ENCODE results near the gene NOXRED1.
A peak's percentile ranks its signal among the peaks of the same experiment; 100 is the strongest.

Gene NOXRED1

GRCh38 chr14:77406718-77407117, 16.6 kb downstream of the NOXRED1 start:
- CTCF ChIA-PET, result interaction anchor here (0.6 kb wide), 1 partner anchor 77 kb away, joined by 3 read pairs; no protein-coding TSS in a partner anchor
- POLR2A ChIA-PET, result interaction anchor here (1.0 kb wide), 1 partner anchor 30 kb away, joined by 3 read pairs; the partner anchor contains the start of genes SAMD15 and TMED8

GRCh38 chr14:77406086-77406485, 17.2 kb downstream of the NOXRED1 start:
- TF ChIP-seq L3MBTL2 (conservative IDR thresholded peaks at IDR 0.05) (no peak), HDGF (IDR thresholded peaks at IDR 0.05; ENCODE audit: borderline replicate concordance) (no peak), TARDBP (IDR thresholded peaks at IDR 0.05) (no peak), NFRKB (IDR thresholded peaks at IDR 0.05) (no peak), FOXA1 (IDR thresholded peaks at IDR 0.05) (no peak), FOXM1 (IDR thresholded peaks at IDR 0.05; ENCODE audit: borderline replicate concordance) (no peak), CTBP1 (IDR thresholded peaks at IDR 0.05; ENCODE audit: borderline replicate concordance) (no peak), SUZ12 (IDR thresholded peaks at IDR 0.05) (no peak), PKNOX1 (IDR thresholded peaks at IDR 0.05) (no peak), ZNF384 (IDR thresholded peaks at IDR 0.05) (no peak), SP1 (IDR thresholded peaks at IDR 0.05) (no peak), BHLHE40 (IDR thresholded peaks at IDR 0.05; ENCODE audit: borderline replicate concordance) (no peak), ELF4 (IDR thresholded peaks at IDR 0.05) (no peak), ARNT (IDR thresholded peaks at IDR 0.05) (no peak), FOXK2 (IDR thresholded peaks at IDR 0.05) (no peak), LEF1 (IDR thresholded peaks at IDR 0.05; ENCODE audit: borderline replicate concordance) (no peak)
- POLR2A ChIA-PET, result interaction anchor here (1.0 kb wide), 1 partner anchor 29 kb away, joined by 3 read pairs; the partner anchor contains the start of genes SAMD15 and TMED8
- CTCF ChIA-PET, result no interaction called here
- no peak for DNase-seq (ENCODE audit: extremely low spot score)

More at GRCh38 chr14:77406718-77407117, 16.6 kb downstream of the NOXRED1 start:
- no peak for TF ChIP-seq ELF4 (IDR thresholded peaks at IDR 0.05)
- no peak for DNase-seq (ENCODE audit: extremely low spot score)

GRCh38 chr14:77403768-77404167, 19.6 kb downstream of the NOXRED1 start:
- TF ChIP-seq HDGF (IDR thresholded peaks at IDR 0.05; ENCODE audit: borderline replicate concordance) (no peak), ZNF384 (IDR thresholded peaks at IDR 0.05) (no peak), NFRKB (IDR thresholded peaks at IDR 0.05) (no peak), ARNT (IDR thresholded peaks at IDR 0.05) (no peak), FOXA1 (IDR thresholded peaks at IDR 0.05) (no peak)
- ChIA-PET POLR2A (no interaction called here), CTCF (no interaction called here)

GRCh38 chr14:77400216-77400615, 23.1 kb downstream of the NOXRED1 start:
- POLR2A ChIA-PET, result no interaction called here
- TF ChIP-seq SP1 (IDR thresholded peaks at IDR 0.05) (no peak), CTBP1 (IDR thresholded peaks at IDR 0.05; ENCODE audit: borderline replicate concordance) (no peak), ZNF384 (IDR thresholded peaks at IDR 0.05) (no peak), ARNT (IDR thresholded peaks at IDR 0.05) (no peak), BHLHE40 (IDR thresholded peaks at IDR 0.05; ENCODE audit: borderline replicate concordance) (no peak), TARDBP (IDR thresholded peaks at IDR 0.05) (no peak), LEF1 (IDR thresholded peaks at IDR 0.05; ENCODE audit: borderline replicate concordance) (no peak), HDGF (IDR thresholded peaks at IDR 0.05; ENCODE audit: borderline replicate concordance) (no peak), FOXM1 (IDR thresholded peaks at IDR 0.05; ENCODE audit: borderline replicate concordance) (no peak), NFRKB (IDR thresholded peaks at IDR 0.05) (no peak), FOXA1 (IDR thresholded peaks at IDR 0.05) (no peak), ELF4 (IDR thresholded peaks at IDR 0.05) (no peak), FOXK2 (IDR thresholded peaks at IDR 0.05) (no peak)
- DNase-seq (ENCODE audit: extremely low spot score), result no peak
- CTCF ChIA-PET, result no interaction called here

More at GRCh38 chr14:77403768-77404167, 19.6 kb downstream of the NOXRED1 start:
- no peak for DNase-seq (ENCODE audit: extremely low spot score)

- DNase-seq (ENCODE audit: extremely low spot score), result no peak
- ChIA-PET POLR2A (no interaction called here), CTCF (no interaction called here)
- TF ChIP-seq SUZ12 (IDR thresholded peaks at IDR 0.05), result no peak
- no peak for TF ChIP-seq NFRKB (IDR thresholded peaks at IDR 0.05)
- no peak for TF ChIP-seq FOXM1 (IDR thresholded peaks at IDR 0.05; ENCODE audit: borderline replicate concordance)
- TF ChIP-seq TARDBP (IDR thresholded peaks at IDR 0.05), result no peak
- no peak for TF ChIP-seq BHLHE40 (IDR thresholded peaks at IDR 0.05; ENCODE audit: borderline replicate concordance)
- no peak for TF ChIP-seq ELF4 (IDR thresholded peaks at IDR 0.05)
- no peak for TF ChIP-seq FOXK2 (IDR thresholded peaks at IDR 0.05)
- TF ChIP-seq L3MBTL2 (conservative IDR thresholded peaks at IDR 0.05), result no peak
- no peak for TF ChIP-seq PKNOX1 (IDR thresholded peaks at IDR 0.05)
Measured at GRCh38 chr14:77390188-77390587, 33.1 kb downstream of the NOXRED1 start.

GRCh38 chr14:77378701-77379100, 44.6 kb downstream of the NOXRED1 start:
- CTCF ChIA-PET, result no interaction called here
- no peak for DNase-seq (ENCODE audit: extremely low spot score)
- TF ChIP-seq TARDBP (IDR thresholded peaks at IDR 0.05) (no peak), FOXK2 (IDR thresholded peaks at IDR 0.05) (no peak), SUZ12 (IDR thresholded peaks at IDR 0.05) (no peak), L3MBTL2 (conservative IDR thresholded peaks at IDR 0.05) (no peak), FOXA1 (IDR thresholded peaks at IDR 0.05) (no peak)
- POLR2A ChIA-PET, result no interaction called here

GRCh38 chr14:77377502-77377844, 45.9 kb downstream of the NOXRED1 start:
- no peak for DNase-seq (ENCODE audit: extremely low spot score)
- CTCF ChIA-PET, result interaction anchor here (0.5 to 0.6 kb wide), 2 partner anchors 82 to 198 kb away, joined by 3 read pairs; no protein-coding TSS in a partner anchor
- POLR2A ChIA-PET, result interaction anchor here (0.5 to 2.2 kb wide), 16 partner anchors 9 to 143 kb away, joined by 3 to 23 read pairs (median 4); partner anchors contain the start of genes AHSA1, GSTZ1, POMT2 and VIPAS39
- TF ChIP-seq L3MBTL2 (conservative IDR thresholded peaks at IDR 0.05), result peak; percentile 59
- TF ChIP-seq HDGF (IDR thresholded peaks at IDR 0.05; ENCODE audit: borderline replicate concordance), result no peak

Data from HEK293T (cell line).